K562 (cell line): ENCODE results near the gene CARMIL3. TPM values are rescaled to one million over a fixed set of nuclear protein-coding genes. Genes with fewer than 3 reads are reported as not detected.

Experiments used
- ATAC-seq: fragments of 200-7000 bp; cut with Tn5 transposase; 3 replicates; pipeline ENCODE4 v1.9.1; 2020; ENCODE audit warnings: moderate library complexity
- BruUV-seq: library from RNA; stranded (reverse); fragments of 400-500 nt; replicated peaks from 2 replicates; lab custom pipeline; 2021; lab: Mats Ljungman, UMichigan
- CTCF ChIA-PET: fragments of 300-600 bp; formaldehyde crosslinking; extraction: SDS; loops from one replicate; lab custom pipeline; 2021; ENCODE audit warnings: low intra/inter-chr PET ratio; lab: Yijun Ruan, JAX
- POLR2A ChIA-PET: fragments of 300-600, 350-650 bp; sonication (Branson Sonifier 250); formaldehyde crosslinking; extraction: SDS; loops from one replicate; lab custom pipeline; 2021; ENCODE audit warnings: antibody characterized with exemption, inconsistent platforms; lab: Yijun Ruan, JAX
- DNase-seq, 4 experiments: peaks; one replicate each; pipeline versions ENCODE4 v3.0.0 to v3.0.0-alpha.2; 2011 to 2018; ENCODE audit warnings: low spot score in 3 of 4, mixed read lengths in 3 of 4; ENCODE audit errors: extremely low read depth in 1 of 4
- FAIRE-seq: peaks from 2 replicates; lab custom pipeline; 2011; peaks lifted over from hg19 to GRCh38; lab: Jason Lieb, UNC
- H2AFZ ChIP-seq: 2 replicates; pipeline ENCODE4 v1.6.0; 2011; ENCODE audit warnings: low read depth, low read length, control low read depth, inconsistent platforms
- H3K27ac ChIP-seq: fragments of 200-600 bp; 3 replicates; pipeline ENCODE4 v1.8.0; 2011; ENCODE audit warnings: low read depth, mild to moderate bottlenecking, control low read depth, inconsistent platforms, low read length, moderate library complexity, mixed read lengths; ENCODE audit errors: extremely low read depth
- H3K27me3 ChIP-seq, 2 experiments: fragments of 300-600 bp in 1 of 2; 2 replicates in 1 of 2; 3 replicates in 1 of 2; pipeline versions ENCODE4 v1.6.0 to v1.8.0; 2011; ENCODE audit warnings: inconsistent platforms in 2 of 2, low read length in 2 of 2, mild to moderate bottlenecking in 1 of 2, mixed read lengths in 1 of 2, moderate library complexity in 1 of 2; ENCODE audit not compliant: control insufficient read depth in 2 of 2, insufficient read depth in 2 of 2
- H3K36me3 ChIP-seq: fragments of 300-600 bp; 3 replicates; pipeline ENCODE4 v1.8.0; 2011; ENCODE audit warnings: mild to moderate bottlenecking, low read length, inconsistent platforms; ENCODE audit not compliant: control insufficient read depth, insufficient read depth
- H3K4me1 ChIP-seq, 2 experiments: fragments of 200-600 bp in 1 of 2; replicated peaks in 1 of 2; 2 replicates in 1 of 2; 3 replicates in 1 of 2; pipeline versions ENCODE4 v1.5.1 to v1.8.0; 2011; ENCODE audit warnings: inconsistent platforms in 2 of 2, low read length in 2 of 2, mild to moderate bottlenecking in 1 of 2, mixed read lengths in 1 of 2, moderate library complexity in 1 of 2; ENCODE audit not compliant: control insufficient read depth in 2 of 2, insufficient read depth in 2 of 2
- H3K4me2 ChIP-seq: 2 replicates; pipeline ENCODE4 v1.6.1; 2011; ENCODE audit warnings: low read length, control low read depth, inconsistent platforms, mixed read lengths; ENCODE audit not compliant: insufficient read depth
- H3K4me3 ChIP-seq: fragments of 200-600 bp; sonication (generic), shearing (Covaris generic); 2 replicates; pipeline ENCODE4 v1.5.1; 2016; ENCODE audit warnings: control low read depth, inconsistent platforms
- H3K79me2 ChIP-seq: fragments of 200-600 bp; 3 replicates; pipeline ENCODE4 v1.8.0; 2011; ENCODE audit warnings: low read length, inconsistent platforms; ENCODE audit not compliant: control insufficient read depth, insufficient read depth
- H3K9ac ChIP-seq, 2 experiments: 2 replicates each; pipeline versions ENCODE4 v1.6.0 to v1.6.1; 2011; ENCODE audit warnings: low read depth in 2 of 2, low read length in 2 of 2, control low read depth in 1 of 2, inconsistent platforms in 1 of 2, mild to moderate bottlenecking in 1 of 2, mixed read lengths in 1 of 2; ENCODE audit not compliant: insufficient read depth in 1 of 2
- H3K9me1 ChIP-seq: one replicate; pipeline ENCODE4 v1.6.0; 2011; ENCODE audit warnings: inconsistent platforms, mild to moderate bottlenecking, low read length, moderate library complexity; ENCODE audit not compliant: control insufficient read depth, insufficient read depth
- H3K9me3 ChIP-seq: replicated peaks from 2 replicates; pipeline ENCODE4 v1.5.1; 2011; ENCODE audit warnings: low read depth, low read length, inconsistent platforms; ENCODE audit not compliant: control insufficient read depth, insufficient read depth
- H4K20me1 ChIP-seq: replicated peaks from 2 replicates; pipeline ENCODE4 v1.6.1; 2011; ENCODE audit warnings: low read length, inconsistent platforms, mixed read lengths; ENCODE audit not compliant: control insufficient read depth, insufficient read depth
- HDAC3 ChIP-seq: fragments of 450-650 bp; IDR thresholded peaks from 2 replicates; pipeline ENCODE4 v1.6.1; 2018; ENCODE audit warnings: borderline replicate concordance, mild to moderate bottlenecking, moderate library complexity; ENCODE audit not compliant: partially characterized antibody
- POLR2AphosphoS2 ChIP-seq: IDR thresholded peaks from 2 replicates; pipeline ENCODE4 v1.6.1; 2012; ENCODE audit warnings: low read length, improper control_type of control experiment
- RHOXF2B ChIP-seq: fragments of 250-450 bp; sonication (Bioruptor Pico); conservative IDR thresholded peaks from 2 replicates; pipeline ENCODE4 v1.5.1; 2021
- TAF9B ChIP-seq: fragments of 450-650 bp; IDR thresholded peaks from 2 replicates; pipeline ENCODE4 v1.6.1; 2018; ENCODE audit warnings: mild to moderate bottlenecking; ENCODE audit not compliant: partially characterized antibody
- ZNF316 ChIP-seq: fragments of 450-650 bp; IDR thresholded peaks from 2 replicates; pipeline ENCODE4 v1.6.1; 2016
- WGBS: fragments of 100-300 bp; shearing (Covaris generic); methylation state at CpG from one replicate; pipeline ENCODE4 v1.1.6; 2016; ENCODE audit warnings: low coverage, mixed read lengths; ENCODE audit not compliant: insufficient coverage; ENCODE audit errors: missing lambda C conversion rate; 5-methylcytosine and 5-hydroxymethylcytosine counted together
- in situ Hi-C: fragments of 300-500 bp; cut with MboI; formaldehyde crosslinking; loops from 4 replicates; pipeline ENCODE4 v1.15.0; 2018; ENCODE audit warnings: inconsistent platforms, mixed read lengths
- intact Hi-C: fragments of 100-400 bp; cut with micrococcal nuclease; formaldehyde crosslinking; loops from 2 replicates; pipeline ENCODE4 v1.14.2; 2022
- polyA plus RNA-seq, 8 experiments: library from polyadenylated mRNA; depleted of rRNA in 4 of 8; stranded (reverse) in 5 of 8; unstranded in 3 of 8; fragments of >200 nt; fragmentation: Nextera tagmentation in 2 of 8; fragmentation: Illumina TruSeq in 1 of 8; extraction: Ambion mirVana in 2 of 8; extraction: Trizol in 1 of 8; gene quantifications; 2 replicates each; pipeline versions ENCODE4 v1.2.1 to v1.2.3, GENCODE V29; 2011 to 2014; ENCODE audit warnings: inconsistent platforms in 1 of 8, missing spikeins in 1 of 8
- total RNA-seq, 7 experiments: library from RNA; depleted of rRNA in 6 of 7; stranded (reverse); fragments of >200 nt in 6 of 7; fragmentation: Illumina TruSeq in 2 of 7; extraction: Trizol in 2 of 7; gene quantifications; 2 replicates each; pipeline versions ENCODE4 v1.2.1 to v1.2.3, GENCODE V29; 2011 to 2021; ENCODE audit warnings: low replicate concordance in 1 of 7

CARMIL3 gene
- total and polyA plus RNA-seq, 9 of the 15 experiments (the other 6 are each of a cell fraction or from before 2014, with no cell fraction given) = 0.01 to 0.11 (median 0.05) TPM; not detected in 5

DNA sequence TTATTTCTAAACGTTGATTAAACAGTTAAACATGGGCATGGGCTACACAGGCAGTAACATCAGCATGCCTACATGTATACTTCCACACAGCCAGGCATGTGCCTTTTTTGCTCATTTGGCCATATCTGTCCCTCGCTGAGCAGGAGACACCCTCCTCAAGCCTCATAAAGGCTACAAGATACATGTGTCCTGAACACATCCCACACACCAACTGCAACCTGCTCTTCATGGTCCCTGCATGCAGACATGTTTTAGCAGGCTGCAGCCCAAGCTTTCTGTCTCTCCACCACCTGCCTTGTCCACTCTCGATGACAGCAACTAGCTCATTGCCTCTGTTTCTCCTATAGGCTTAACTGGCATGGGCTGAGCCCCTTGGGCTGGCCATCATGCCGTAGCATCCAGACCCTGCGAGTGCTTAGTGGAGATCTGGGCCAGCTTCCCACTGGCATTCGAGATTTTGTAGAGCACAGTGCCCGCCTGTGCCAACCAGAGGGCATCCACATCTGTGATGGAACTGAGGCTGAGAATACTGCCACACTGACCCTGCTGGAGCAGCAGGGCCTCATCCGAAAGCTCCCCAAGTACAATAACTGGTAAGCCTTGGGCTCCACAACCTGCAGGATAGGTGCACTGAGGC is 44.9 kb downstream of the CARMIL3 start:
- H3K4me3 ChIP-seq = no peak overlapping the region
- intact Hi-C loops = loop anchor here (10.0 kb wide), 2 partner anchors 48 to 82 kb away; partner anchors contain the start of genes EMC9, PSME2 and RNF31

More for the DNA sequence above, 44.9 kb downstream of the CARMIL3 start:
- H3K9me3 ChIP-seq = no peaks in the 10 kb centered on the region
- DNase-seq (no peak), FAIRE-seq (no peak), ATAC-seq (no peak)
- peaks cover 44% of the 10 kb centered on the region; the same call in 2 of the 3 replicates for H3K36me3 ChIP-seq
- peak overlapping the region in 1 of 2 experiments; percentile 36; a peak in 1 of 4 replicates for H3K9ac ChIP-seq
- no peak overlapping the region for H2AFZ ChIP-seq
- 91% methylated on average over 6 of the region's 8 CpGs for WGBS
- POLR2A ChIA-PET = interaction anchor here (0.5 to 5.8 kb wide), 4 partner anchors 10 to 50 kb away, joined by 3 to 40 read pairs (median 16); partner anchors contain the start of gene RNF31
- 0 out of 2 replicates have a peak, but pooled peaks cover 2% of the 10 kb centered on the region for H4K20me1 ChIP-seq
- no peak overlapping the region; the same call in 1 of the 2 replicates for H3K4me2 ChIP-seq
- H3K9me1 ChIP-seq = no peaks in the 10 kb centered on the region
- no peak overlapping the region for H3K27ac ChIP-seq
- no TSS peak for BruUV-seq
- H3K79me2 ChIP-seq = peaks cover 29% of the 10 kb centered on the region
- TF ChIP-seq POLR2AphosphoS2 = peak; percentile 69
- no peak for TF ChIP-seq RHOXF2B (CRISPR knock-in tag)
- no peak for TF ChIP-seq ZNF316
- TF ChIP-seq TAF9B = no peak
- TF ChIP-seq HDAC3 = no peak
- H3K4me1 ChIP-seq = peaks cover 18 to 22% of the 10 kb centered on the region in 2 experiments; a peak in 4 of 5 replicates
- H3K27me3 ChIP-seq = no peaks in the 10 kb centered on the region
- in situ Hi-C loops = no loop called here
- CTCF ChIA-PET = no interaction called here
